ENCODE measurements around the gene ME1.
"Not testable (repeated sequence)": the region's sequence is repeated elsewhere in the genome, so short reads cannot be mapped to it uniquely, and the experiment has no call there.

Gene ME1

GRCh38 chr6:83430611-83431544 is at the start of gene ME1:
ME1 (minus strand) TSS chr6:83431051; CDS start chr6:83430954, 97 bp downstream.
- DNase-seq (ENCODE audit: low read depth in 1 of 2, low spot score in 1 of 2), result no peak

- DNase-seq (ENCODE audit: low read depth in 1 of 2, low spot score in 1 of 2), result no peak
These were observed 49.6 kb upstream of the ME1 start for GRCh38 chr6:83480470-83480869.

- DNase-seq (ENCODE audit: low read depth in 1 of 2, low spot score in 1 of 2), result no peak
These were observed 48.5 kb upstream of the ME1 start for GRCh38 chr6:83479389-83479788.

GRCh38 chr6:83476971-83477370 is 46.1 kb upstream of the ME1 start:
- no peak for DNase-seq (ENCODE audit: low read depth in 1 of 2, low spot score in 1 of 2)

GRCh38 chr6:83474309-83474708 is 43.5 kb upstream of the ME1 start:
- DNase-seq (ENCODE audit: low read depth in 1 of 2, low spot score in 1 of 2), result no peak

- no peak for DNase-seq (ENCODE audit: low read depth in 1 of 2, low spot score in 1 of 2)
These were observed 41.9 kb upstream of the ME1 start for GRCh38 chr6:83472767-83473166.

- no peak for DNase-seq (ENCODE audit: low read depth in 1 of 2, low spot score in 1 of 2)
These were observed 39.7 kb upstream of the ME1 start for GRCh38 chr6:83470587-83470986.

- no peak for DNase-seq (ENCODE audit: low read depth in 1 of 2, low spot score in 1 of 2)
These were observed 39.1 kb upstream of the ME1 start for GRCh38 chr6:83470001-83470400.

GRCh38 chr6:83467620-83468036 is 36.8 kb upstream of the ME1 start:
- DNase-seq (ENCODE audit: low read depth in 1 of 2, low spot score in 1 of 2), result no peak

- DNase-seq (ENCODE audit: low read depth in 1 of 2, low spot score in 1 of 2), result no peak
These were observed 35.5 kb upstream of the ME1 start for GRCh38 chr6:83466328-83466727.

GRCh38 chr6:83464381-83465140 is 33.7 kb upstream of the ME1 start:
- no peak for DNase-seq (ENCODE audit: low read depth in 1 of 2, low spot score in 1 of 2)

GRCh38 chr6:83463886-83464285 is 33.0 kb upstream of the ME1 start:
- no peak for DNase-seq (ENCODE audit: low read depth in 1 of 2, low spot score in 1 of 2)

GRCh38 chr6:83462524-83462923 is 31.7 kb upstream of the ME1 start:
- DNase-seq (ENCODE audit: low read depth in 1 of 2, low spot score in 1 of 2), result no peak

GRCh38 chr6:83461438-83461837 is 30.6 kb upstream of the ME1 start:
- DNase-seq (ENCODE audit: low read depth in 1 of 2, low spot score in 1 of 2), result no peak

GRCh38 chr6:83459663-83460062 is 28.8 kb upstream of the ME1 start:
- DNase-seq (ENCODE audit: low read depth in 1 of 2, low spot score in 1 of 2), result no peak

GRCh38 chr6:83450015-83450414 is 19.2 kb upstream of the ME1 start:
- DNase-seq (ENCODE audit: low read depth in 1 of 2, low spot score in 1 of 2), result not testable (repeated sequence)

- DNase-seq (ENCODE audit: low read depth in 1 of 2, low spot score in 1 of 2), result not testable (repeated sequence)
These were observed 13.3 kb upstream of the ME1 start for GRCh38 chr6:83444086-83444699.

- DNase-seq (ENCODE audit: low read depth in 1 of 2, low spot score in 1 of 2), result no peak
These were observed 12.7 kb upstream of the ME1 start for GRCh38 chr6:83443516-83443915.

- DNase-seq (ENCODE audit: low read depth in 1 of 2, low spot score in 1 of 2), result no peak
These were observed 11.9 kb upstream of the ME1 start for GRCh38 chr6:83442752-83443151.

- no peak for DNase-seq (ENCODE audit: low read depth in 1 of 2, low spot score in 1 of 2)
These were observed 8.3 kb upstream of the ME1 start for GRCh38 chr6:83439201-83439600.

- DNase-seq (ENCODE audit: low read depth in 1 of 2, low spot score in 1 of 2), result no peak
These were observed 5.8 kb upstream of the ME1 start for GRCh38 chr6:83436674-83437073.

GRCh38 chr6:83433177-83433576 is 2.3 kb upstream of the ME1 start:
- no peak for DNase-seq (ENCODE audit: low read depth in 1 of 2, low spot score in 1 of 2)

All from activated T-helper 1 cell treated with anti-CD3 and anti-CD28 coated beads, Interleukin-2, amount 50 U/mL, for 16 hours (primary cell).